ENCODE data around the gene HELT. TPM values are rescaled to one million over a fixed set of nuclear protein-coding genes. Genes with fewer than 3 reads are reported as not detected.
A peak's percentile ranks its signal among the peaks of the same experiment; 100 is the strongest.

Gene HELT
- total RNA-seq, 1 donor from 2014 or later: not detected

DNA sequence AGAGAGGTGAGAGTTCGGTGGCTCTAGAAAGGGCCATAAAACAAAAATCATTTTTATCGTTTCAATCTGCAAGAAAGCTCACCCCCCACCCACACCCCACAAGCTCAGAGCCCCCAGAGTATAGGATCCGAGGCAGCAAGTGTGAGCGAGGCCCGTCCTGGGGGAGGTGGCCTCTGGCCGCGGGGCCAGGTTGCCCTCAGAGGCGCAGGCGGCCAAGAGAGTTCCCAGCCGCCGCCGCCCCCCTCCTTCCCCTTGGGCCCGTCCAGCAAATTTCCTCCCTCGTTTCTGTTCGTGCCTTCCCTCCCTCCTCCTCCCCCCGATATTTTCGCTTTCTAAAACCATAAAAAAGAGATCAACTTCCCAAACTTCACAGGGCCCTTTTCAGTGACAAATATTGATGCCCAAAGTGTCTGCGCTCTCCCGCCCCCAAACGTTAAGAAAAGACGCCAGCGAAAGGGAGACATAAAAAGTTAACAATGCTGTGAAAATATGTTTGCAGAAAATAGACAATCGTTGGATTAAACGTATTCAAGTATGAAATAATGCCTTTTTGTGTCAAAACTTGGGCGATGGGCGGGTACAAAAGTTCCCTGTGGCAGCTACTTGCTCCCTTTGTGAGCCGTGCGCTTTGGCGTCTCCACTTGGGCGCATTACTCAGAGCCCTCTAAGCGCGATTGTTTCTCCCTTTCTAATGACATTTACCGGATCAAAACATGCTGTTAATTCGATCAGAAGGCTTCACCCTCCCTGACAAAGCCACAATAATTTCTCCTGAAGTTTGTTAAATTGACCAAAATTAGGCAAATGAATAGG lies 1.1 kb upstream of the HELT start:
- peaks cover 89 to 92% (median 89%) of the 10 kb centered on the region in 3 donors for H3K27me3 ChIP-seq (ENCODE audit: control insufficient read depth in 3 of 3, insufficient read depth in 3 of 3, low read length in 3 of 3)
- H3K9me3 ChIP-seq (ENCODE audit: control insufficient read depth in 3 of 3, low read length in 3 of 3): no peaks in the 10 kb centered on the region
- H3K4me1 ChIP-seq (ENCODE audit: control insufficient read depth in 3 of 3, insufficient read depth in 3 of 3, low read length in 3 of 3): peaks cover 21 to 44% (median 38%) of the 10 kb centered on the region in 3 donors
- H3K27ac ChIP-seq (ENCODE audit: low read depth, low read length): no peak overlapping the region
- no peak overlapping the region for H3K9ac ChIP-seq (ENCODE audit: low read depth in 1 of 3, low read length in 3 of 3)
- H3K4me3 ChIP-seq (ENCODE audit: low read length in 3 of 3): peak overlapping the region in 1 of 3 donors; percentile 27
- H3K36me3 ChIP-seq (ENCODE audit: control insufficient read depth in 3 of 3, insufficient read depth in 3 of 3, low read length in 3 of 3): no peaks in the 10 kb centered on the region

DNA sequence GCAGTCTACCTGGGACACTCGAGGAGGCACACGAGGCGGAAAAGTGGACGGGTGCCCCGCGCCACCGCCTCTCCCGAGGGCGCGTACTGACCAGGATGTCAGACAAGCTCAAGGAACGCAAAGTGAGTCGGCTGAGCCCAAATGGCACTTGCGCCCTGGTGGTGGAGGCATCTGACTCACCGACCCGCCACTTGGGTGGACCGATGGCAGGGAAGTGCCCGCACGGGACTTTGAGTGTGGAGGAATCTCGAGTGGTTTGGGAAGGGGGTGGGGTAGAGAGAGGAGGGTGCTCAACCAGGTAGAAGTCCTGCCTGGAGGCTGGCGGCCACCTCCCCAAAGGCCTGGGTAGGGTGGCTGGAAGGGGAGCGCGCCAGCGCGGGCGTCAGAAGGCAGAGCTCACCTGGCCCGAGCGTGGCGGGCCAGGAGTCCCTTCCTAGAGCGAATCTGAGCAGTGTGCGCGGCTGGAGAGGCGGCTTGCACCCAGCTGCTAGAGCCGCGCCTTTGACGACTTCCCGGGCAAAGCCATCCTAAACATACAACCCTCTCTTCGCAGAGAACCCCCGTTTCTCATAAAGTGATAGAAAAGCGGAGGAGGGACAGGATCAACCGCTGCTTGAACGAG lies 655 bp downstream of the HELT start:
- H3K4me1 ChIP-seq (ENCODE audit: control insufficient read depth in 3 of 3, insufficient read depth in 3 of 3, low read length in 3 of 3): peaks cover 21 to 44% (median 38%) of the 10 kb centered on the region in 3 donors
- H3K4me3 ChIP-seq (ENCODE audit: low read length in 3 of 3): no peak overlapping the region
- no peak overlapping the region for H3K9ac ChIP-seq (ENCODE audit: low read depth in 1 of 3, low read length in 3 of 3)
- no peaks in the 10 kb centered on the region for H3K9me3 ChIP-seq (ENCODE audit: control insufficient read depth in 3 of 3, low read length in 3 of 3)
- no peaks in the 10 kb centered on the region for H3K36me3 ChIP-seq (ENCODE audit: control insufficient read depth in 3 of 3, insufficient read depth in 3 of 3, low read length in 3 of 3)
- peaks cover 87 to 98% (median 98%) of the 10 kb centered on the region in 3 donors for H3K27me3 ChIP-seq (ENCODE audit: control insufficient read depth in 3 of 3, insufficient read depth in 3 of 3, low read length in 3 of 3)
- H3K27ac ChIP-seq (ENCODE audit: low read depth, low read length): no peak overlapping the region

DNA sequence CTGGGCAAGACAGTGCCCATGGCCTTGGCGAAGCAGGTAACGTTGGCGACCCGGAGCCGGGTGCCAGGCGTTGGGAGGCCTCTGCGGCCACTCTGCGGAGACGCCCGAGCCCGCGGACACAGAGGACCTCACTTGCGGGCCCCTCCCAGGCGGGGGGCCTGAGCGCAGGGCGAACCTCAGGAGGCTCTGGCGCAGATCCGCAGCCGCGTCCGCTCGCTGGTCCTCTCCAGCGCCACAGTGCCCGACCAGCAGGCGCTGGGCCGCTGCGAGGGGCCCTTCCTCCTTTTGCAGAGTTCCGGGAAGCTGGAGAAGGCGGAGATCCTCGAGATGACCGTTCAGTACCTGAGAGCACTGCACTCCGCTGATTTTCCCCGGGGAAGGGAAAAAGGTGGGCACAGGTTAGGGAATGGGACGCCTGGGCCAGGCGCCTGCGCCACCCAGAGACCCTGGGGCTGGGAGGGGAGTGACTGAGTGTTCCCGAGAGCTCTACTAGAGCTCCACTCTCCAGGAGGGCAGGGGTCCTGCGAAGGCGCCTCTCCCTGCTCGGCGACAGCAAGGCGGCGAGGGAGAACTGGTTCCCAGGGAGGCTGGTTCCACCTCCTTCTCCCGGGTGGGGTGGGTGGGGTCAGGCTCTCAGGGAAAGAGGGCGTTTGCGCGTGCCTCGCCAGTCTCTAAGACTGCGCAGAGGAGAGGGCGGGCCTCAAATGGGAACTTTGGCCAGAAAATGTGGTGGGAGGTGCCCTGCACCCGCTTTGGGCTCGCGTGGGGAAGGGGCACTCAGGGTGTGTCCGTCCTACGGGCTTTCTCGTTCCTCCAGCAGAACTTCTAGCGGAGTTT lies 1.4 kb downstream of the HELT start:
- no peaks in the 10 kb centered on the region for H3K36me3 ChIP-seq (ENCODE audit: control insufficient read depth in 3 of 3, insufficient read depth in 3 of 3, low read length in 3 of 3)
- no peak overlapping the region for H3K27ac ChIP-seq (ENCODE audit: low read depth, low read length)
- peaks cover 86 to 98% (median 96%) of the 10 kb centered on the region in 3 donors for H3K27me3 ChIP-seq (ENCODE audit: control insufficient read depth in 3 of 3, insufficient read depth in 3 of 3, low read length in 3 of 3)
- H3K9ac ChIP-seq (ENCODE audit: low read depth in 1 of 3, low read length in 3 of 3): no peak overlapping the region
- H3K4me3 ChIP-seq (ENCODE audit: low read length in 3 of 3): peak overlapping the region in 1 of 3 donors; percentile 52
- peaks cover 21 to 44% (median 38%) of the 10 kb centered on the region in 3 donors for H3K4me1 ChIP-seq (ENCODE audit: control insufficient read depth in 3 of 3, insufficient read depth in 3 of 3, low read length in 3 of 3)
- no peaks in the 10 kb centered on the region for H3K9me3 ChIP-seq (ENCODE audit: control insufficient read depth in 3 of 3, low read length in 3 of 3)

DNA sequence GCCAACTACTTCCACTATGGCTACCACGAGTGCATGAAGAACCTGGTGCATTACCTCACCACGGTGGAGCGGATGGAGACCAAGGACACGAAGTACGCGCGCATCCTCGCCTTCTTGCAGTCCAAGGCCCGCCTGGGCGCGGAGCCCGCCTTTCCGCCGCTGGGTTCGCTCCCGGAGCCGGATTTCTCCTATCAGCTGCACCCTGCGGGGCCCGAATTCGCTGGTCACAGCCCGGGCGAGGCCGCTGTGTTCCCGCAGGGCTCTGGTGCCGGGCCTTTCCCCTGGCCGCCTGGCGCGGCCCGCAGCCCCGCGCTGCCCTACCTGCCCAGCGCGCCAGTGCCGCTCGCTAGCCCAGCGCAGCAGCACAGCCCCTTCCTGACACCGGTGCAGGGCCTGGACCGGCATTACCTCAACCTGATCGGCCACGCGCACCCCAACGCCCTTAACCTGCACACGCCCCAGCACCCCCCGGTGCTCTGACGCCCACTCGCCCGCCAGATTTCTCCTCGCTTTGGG lies 2.1 kb downstream of the HELT start:
- Histone ChIP-seq H3K27ac (ENCODE audit: low read depth, low read length) (no peak overlapping the region), H3K4me3 (ENCODE audit: low read length in 3 of 3) (peak overlapping the region in 2 of 3 donors; percentile 13 to 52), H3K36me3 (ENCODE audit: control insufficient read depth in 3 of 3, insufficient read depth in 3 of 3, low read length in 3 of 3) (no peaks in the 10 kb centered on the region), H3K9me3 (ENCODE audit: control insufficient read depth in 3 of 3, low read length in 3 of 3) (no peaks in the 10 kb centered on the region), H3K9ac (ENCODE audit: low read depth in 1 of 3, low read length in 3 of 3) (peak overlapping the region in 1 of 3 donors; percentile 25), H3K4me1 (ENCODE audit: control insufficient read depth in 3 of 3, insufficient read depth in 3 of 3, low read length in 3 of 3) (peaks cover 21 to 44% (median 38%) of the 10 kb centered on the region in 3 donors), H3K27me3 (ENCODE audit: control insufficient read depth in 3 of 3, insufficient read depth in 3 of 3, low read length in 3 of 3) (peaks cover 87 to 98% (median 96%) of the 10 kb centered on the region in 3 donors)

DNA sequence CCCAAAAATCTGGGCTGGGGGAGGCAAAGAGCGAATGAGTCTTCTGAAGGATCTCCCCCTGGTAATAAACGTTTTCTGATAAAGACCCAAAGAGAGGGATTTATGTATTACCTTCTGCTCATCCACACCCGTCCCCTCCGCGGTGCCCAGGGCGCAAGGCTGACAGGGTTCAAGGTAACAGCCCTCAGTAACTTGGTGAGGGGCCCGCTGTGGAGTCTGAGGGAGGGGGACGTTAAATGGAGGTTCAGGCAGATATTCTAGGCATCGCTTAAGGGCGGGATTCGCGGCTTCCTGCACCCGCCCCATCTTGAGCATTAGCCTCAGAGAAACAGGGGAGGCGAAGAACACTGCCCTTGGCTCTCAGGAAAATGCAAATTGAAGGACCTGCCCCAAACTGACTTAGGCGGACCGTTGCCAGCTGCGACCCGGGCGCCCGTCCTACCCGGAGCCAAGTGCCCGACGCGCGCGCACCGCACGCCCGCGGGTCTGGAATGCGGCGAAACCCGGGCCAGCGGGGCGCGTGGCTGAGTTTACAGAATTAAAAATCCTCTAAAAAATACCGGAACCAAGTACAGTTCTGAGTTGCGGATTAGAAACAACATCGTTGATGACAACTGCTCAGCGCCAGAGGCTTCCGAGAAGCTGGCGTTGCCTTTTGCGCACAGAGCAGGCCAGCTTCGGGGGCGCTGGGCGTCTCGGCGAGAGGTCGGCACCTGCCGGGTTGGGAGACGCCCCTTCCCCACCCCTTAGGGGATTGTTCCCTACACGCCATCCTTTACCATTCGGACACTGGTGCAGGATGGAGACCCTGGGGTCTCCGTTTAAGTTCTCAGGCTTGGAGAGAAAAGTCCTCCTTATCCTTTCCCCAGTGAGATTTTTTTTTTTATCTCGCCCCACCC lies 2.8 kb downstream of the HELT start:
- peaks cover 21 to 44% (median 35%) of the 10 kb centered on the region in 3 donors for H3K4me1 ChIP-seq (ENCODE audit: control insufficient read depth in 3 of 3, insufficient read depth in 3 of 3, low read length in 3 of 3)
- peak overlapping the region in 2 of 3 donors; percentile 41 to 52 for H3K4me3 ChIP-seq (ENCODE audit: low read length in 3 of 3)
- peak overlapping the region in 1 of 3 donors; percentile 25 for H3K9ac ChIP-seq (ENCODE audit: low read depth in 1 of 3, low read length in 3 of 3)
- H3K36me3 ChIP-seq (ENCODE audit: control insufficient read depth in 3 of 3, insufficient read depth in 3 of 3, low read length in 3 of 3): no peaks in the 10 kb centered on the region
- H3K27me3 ChIP-seq (ENCODE audit: control insufficient read depth in 3 of 3, insufficient read depth in 3 of 3, low read length in 3 of 3): peaks cover 84 to 96% (median 93%) of the 10 kb centered on the region in 3 donors
- no peak overlapping the region for H3K27ac ChIP-seq (ENCODE audit: low read depth, low read length)
- H3K9me3 ChIP-seq (ENCODE audit: control insufficient read depth in 3 of 3, low read length in 3 of 3): no peaks in the 10 kb centered on the region

DNA sequence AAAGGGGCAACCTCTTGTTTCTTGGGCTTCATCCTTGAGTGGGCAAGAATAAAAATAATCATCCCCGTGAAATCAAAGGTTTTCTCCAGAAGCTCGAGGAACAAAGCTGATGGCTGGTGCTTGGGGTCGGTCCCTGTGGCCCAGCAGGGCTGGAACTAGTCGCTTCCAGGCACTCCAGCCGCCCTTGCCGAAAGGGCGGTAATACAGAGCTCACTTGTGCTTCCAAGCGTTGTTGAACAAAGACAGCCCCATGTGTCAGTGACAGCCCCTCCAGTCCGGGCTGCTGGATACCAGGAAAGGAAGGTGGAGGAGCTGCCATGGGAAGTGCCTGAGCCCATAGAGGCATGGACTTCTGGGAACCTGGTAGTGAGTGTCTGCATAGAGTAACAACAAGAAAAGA lies 5.2 kb downstream of the HELT start:
- Histone ChIP-seq H3K4me3 (ENCODE audit: low read length in 3 of 3) (no peak overlapping the region), H3K36me3 (ENCODE audit: control insufficient read depth in 3 of 3, insufficient read depth in 3 of 3, low read length in 3 of 3) (no peaks in the 10 kb centered on the region), H3K27me3 (ENCODE audit: control insufficient read depth in 3 of 3, insufficient read depth in 3 of 3, low read length in 3 of 3) (peaks cover 62 to 79% (median 71%) of the 10 kb centered on the region in 3 donors)

DNA sequence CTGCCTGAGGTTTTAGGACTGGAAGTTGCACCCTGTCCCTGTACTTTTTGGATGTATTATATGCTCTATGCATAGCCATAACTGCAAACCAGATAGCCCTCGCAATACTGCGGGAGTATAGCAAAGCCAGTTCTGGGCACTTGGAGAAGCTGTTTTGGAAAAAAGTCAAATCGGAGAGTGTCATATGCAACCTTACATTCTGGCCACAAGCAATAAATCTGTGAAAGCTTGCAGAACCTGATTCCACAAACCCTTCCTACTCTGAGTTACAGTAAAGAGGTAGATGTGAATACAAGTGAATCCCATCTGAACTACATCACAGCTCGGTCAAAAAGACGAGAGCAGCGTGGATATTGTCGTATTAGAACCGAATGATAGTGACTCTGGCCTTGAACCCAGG lies 10.3 kb downstream of the HELT start:
- Histone ChIP-seq H3K27ac (ENCODE audit: low read depth, low read length) (no peak overlapping the region), H3K9me3 (ENCODE audit: control insufficient read depth in 3 of 3, low read length in 3 of 3) (no peaks in the 10 kb centered on the region), H3K36me3 (ENCODE audit: control insufficient read depth in 3 of 3, insufficient read depth in 3 of 3, low read length in 3 of 3) (no peaks in the 10 kb centered on the region), H3K4me3 (ENCODE audit: low read length in 3 of 3) (no peak overlapping the region), H3K4me1 (ENCODE audit: control insufficient read depth in 3 of 3, insufficient read depth in 3 of 3, low read length in 3 of 3) (no peaks in the 10 kb centered on the region), H3K27me3 (ENCODE audit: control insufficient read depth in 3 of 3, insufficient read depth in 3 of 3, low read length in 3 of 3) (peaks cover 34 to 43% (median 41%) of the 10 kb centered on the region in 3 donors), H3K9ac (ENCODE audit: low read depth in 1 of 3, low read length in 3 of 3) (no peak overlapping the region)

More for the DNA sequence above, 5.2 kb downstream of the HELT start:
- H3K27ac ChIP-seq (ENCODE audit: low read depth, low read length): no peak overlapping the region
- no peaks in the 10 kb centered on the region for H3K9me3 ChIP-seq (ENCODE audit: control insufficient read depth in 3 of 3, low read length in 3 of 3)
- no peak overlapping the region for H3K9ac ChIP-seq (ENCODE audit: low read depth in 1 of 3, low read length in 3 of 3)
- peaks cover 17 to 33% (median 26%) of the 10 kb centered on the region in 3 donors for H3K4me1 ChIP-seq (ENCODE audit: control insufficient read depth in 3 of 3, insufficient read depth in 3 of 3, low read length in 3 of 3)

DNA sequence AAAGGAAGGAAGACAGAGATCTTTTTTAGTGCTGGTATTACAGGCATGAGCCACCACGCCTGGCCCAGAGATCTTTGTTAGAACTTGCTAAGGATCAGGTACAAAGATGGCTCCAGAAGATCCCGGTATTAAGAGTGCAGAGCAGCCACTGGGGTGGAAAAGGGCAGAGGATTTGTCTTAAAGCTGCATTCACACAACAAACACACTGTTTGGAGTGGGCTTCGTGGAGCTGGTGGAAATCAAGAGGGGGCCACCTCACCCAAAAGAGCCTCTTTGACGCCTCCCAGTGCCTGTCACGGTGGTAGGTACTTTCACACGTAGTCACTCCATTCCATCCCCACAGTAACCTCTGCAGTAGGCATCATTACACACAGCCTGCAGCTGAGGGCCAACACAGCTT lies 13.3 kb downstream of the HELT start:
- H3K36me3 ChIP-seq (ENCODE audit: control insufficient read depth in 3 of 3, insufficient read depth in 3 of 3, low read length in 3 of 3): no peaks in the 10 kb centered on the region
- H3K27ac ChIP-seq (ENCODE audit: low read depth, low read length): no peak overlapping the region
- H3K4me3 ChIP-seq (ENCODE audit: low read length in 3 of 3): no peak overlapping the region

DNA sequence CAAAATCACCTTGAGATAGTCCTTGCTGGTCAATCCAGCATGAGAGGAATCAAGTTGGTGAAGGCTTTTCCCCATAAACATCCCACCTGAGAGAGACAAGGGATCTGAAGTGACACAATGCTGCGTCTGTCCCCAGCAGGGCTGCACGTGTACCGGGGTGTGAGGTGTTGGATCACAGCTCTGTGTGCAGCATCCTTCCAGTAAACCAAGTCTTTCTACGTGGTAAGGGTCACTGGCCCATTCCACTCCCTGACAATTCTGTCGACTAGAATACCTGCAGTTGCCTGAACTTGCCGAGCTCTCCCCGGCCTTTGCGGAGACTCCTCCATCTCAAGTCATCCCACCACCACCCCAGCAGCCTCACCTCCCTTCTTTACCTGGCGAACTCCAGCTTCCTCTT lies 14.8 kb downstream of the HELT start:
- Histone ChIP-seq H3K4me1 (ENCODE audit: control insufficient read depth in 3 of 3, insufficient read depth in 3 of 3, low read length in 3 of 3) (no peaks in the 10 kb centered on the region), H3K36me3 (ENCODE audit: control insufficient read depth in 3 of 3, insufficient read depth in 3 of 3, low read length in 3 of 3) (no peaks in the 10 kb centered on the region), H3K9ac (ENCODE audit: low read depth in 1 of 3, low read length in 3 of 3) (no peak overlapping the region), H3K27ac (ENCODE audit: low read depth, low read length) (no peak overlapping the region), H3K4me3 (ENCODE audit: low read length in 3 of 3) (no peak overlapping the region), H3K9me3 (ENCODE audit: control insufficient read depth in 3 of 3, low read length in 3 of 3) (peaks cover 0 to 1% (median 0%) of the 10 kb centered on the region in 3 donors), H3K27me3 (ENCODE audit: control insufficient read depth in 3 of 3, insufficient read depth in 3 of 3, low read length in 3 of 3) (peaks cover 14 to 21% (median 16%) of the 10 kb centered on the region in 3 donors)

More for the DNA sequence above, 13.3 kb downstream of the HELT start:
- H3K4me1 ChIP-seq (ENCODE audit: control insufficient read depth in 3 of 3, insufficient read depth in 3 of 3, low read length in 3 of 3): no peaks in the 10 kb centered on the region
- H3K9me3 ChIP-seq (ENCODE audit: control insufficient read depth in 3 of 3, low read length in 3 of 3): no peaks in the 10 kb centered on the region
- peaks cover 14 to 21% (median 18%) of the 10 kb centered on the region in 3 donors for H3K27me3 ChIP-seq (ENCODE audit: control insufficient read depth in 3 of 3, insufficient read depth in 3 of 3, low read length in 3 of 3)
- H3K9ac ChIP-seq (ENCODE audit: low read depth in 1 of 3, low read length in 3 of 3): no peak overlapping the region

Measured in skeletal muscle tissue (tissue), 4 donors.